Right lobe of liver (tissue), 6 donors: Measurements from ENCODE around the gene SCRN3. TPM values are rescaled to one million over a fixed set of nuclear protein-coding genes. Genes with fewer than 3 reads are reported as not detected.

Experiments used
- ATAC-seq, 4 donors: fragments of 200-7000 bp; cut with Tn5 transposase; one replicate each; pipeline ENCODE4 v1.9.1; 2020; ENCODE audit warnings: mild to moderate bottlenecking in 4 of 4, moderate library complexity in 4 of 4
- DNase-seq, 3 donors: peaks; one replicate each; pipeline ENCODE4 v3.0.0-alpha.2; 2020
- H3K27ac ChIP-seq, 3 donors: fragments of 200-600 bp; one replicate each; pipeline ENCODE4 v1.8.0; 2022
- H3K27me3 ChIP-seq, 2 donors: fragments of 200-600 bp; one replicate each; pipeline ENCODE4 v1.8.0; 2022
- H3K36me3 ChIP-seq, 4 donors: fragments of 200-600 bp; sonication (generic) in 1 of 4; one replicate each; pipeline versions ENCODE4 v1.5.1 to v1.8.0; 2017 to 2022; ENCODE audit warnings: control low read depth in 1 of 4
- H3K4me1 ChIP-seq, 4 donors: fragments of 200-600 bp; sonication (generic) in 1 of 4; one replicate each; pipeline versions ENCODE4 v1.5.1 to v1.8.0; 2017 to 2022; ENCODE audit warnings: control low read depth in 1 of 4
- H3K4me3 ChIP-seq, 3 donors: fragments of 200-600 bp; one replicate each; pipeline ENCODE4 v1.8.0; 2022
- H3K9me3 ChIP-seq, 4 donors: fragments of 200-600 bp; sonication (generic) in 1 of 4; one replicate each; pipeline versions ENCODE4 v1.5.1 to v1.8.0; 2017 to 2022; ENCODE audit warnings: control low read depth in 1 of 4
- CTCF ChIP-seq, 4 donors: fragments of 200-600 bp in 3 of 4; fragments of 450-650 bp in 1 of 4; IDR thresholded peaks; one replicate each; pipeline versions ENCODE4 v1.5.1 to v1.8.0; 2016 to 2022; ENCODE audit warnings: antibody characterized with exemption in 4 of 4, mild to moderate bottlenecking in 2 of 4
- POLR2A ChIP-seq: fragments of 450-650 bp; IDR thresholded peaks from one replicate; pipeline ENCODE4 v1.6.1; 2017; ENCODE audit warnings: antibody characterized with exemption, mild to moderate bottlenecking
- WGBS: methylation state at CpG from one replicate; pipeline ENCODE4 v1.1.6; 2018; ENCODE audit warnings: low coverage, low lambda C conversion rate; ENCODE audit not compliant: insufficient coverage; ENCODE audit errors: missing lambda C conversion rate; 5-methylcytosine and 5-hydroxymethylcytosine counted together
- intact Hi-C, 2 donors: fragments of 100-400 bp; cut with DNase I; formaldehyde crosslinking; loops; one replicate each; pipeline versions ENCODE4 v1.11.2 to v1.14.1; 2022
- total RNA-seq, 6 experiments: library from RNA; depleted of rRNA in 2 of 6; stranded (reverse); fragments of >200 nt in 2 of 6; fragmentation: NEBNext Ultra II Directional in 3 of 6; extraction: Animal tissue kit (Norgen Biotek cat#: 25700) in 3 of 6; gene quantifications; one replicate each; pipeline versions ENCODE4 v1.1.0 to v1.2.4, GENCODE V29; 2016 to 2023
- donor health status: DM: no; HTN: yes; CAD: no.
- donor health status: DM: no; HTN: no; CAD: no.
- donor health status: DM: no; HTN: no; CAD: no.
- donor health status: DM: no; HTN: yes; CAD: no.
- donor health status: DM: no; HTN: yes; CAD: no.

The SCRN3 gene
- total RNA-seq, 6 experiments from 2014 or later = 13.9 to 21.1 (median 15.7) TPM

- H3K4me1 ChIP-seq = no peaks in the 10 kb centered on the region
- no peaks in the 10 kb centered on the region for H3K9me3 ChIP-seq
- H3K4me3 ChIP-seq = no peak overlapping the region
- 80% methylated on average over 5 of the region's 6 CpGs for WGBS
- TF ChIP-seq CTCF (IDR thresholded peaks at IDR 0.05) (no peak), POLR2A (no peak)
- ATAC-seq (no peak), DNase-seq (no peak)
- intact Hi-C loops = no loop called here
- no peak overlapping the region for H3K27ac ChIP-seq
- no peaks in the 10 kb centered on the region for H3K27me3 ChIP-seq
- no peaks in the 10 kb centered on the region for H3K36me3 ChIP-seq
Observed at GRCh38 chr2:174444761-174445160, 49.2 kb downstream of the SCRN3 start.

- 96% methylated on average over 3 of the region's 3 CpGs for WGBS
- TF ChIP-seq CTCF (IDR thresholded peaks at IDR 0.05) (no peak), POLR2A (no peak)
- H3K36me3 ChIP-seq = no peaks in the 10 kb centered on the region
- H3K4me1 ChIP-seq = no peaks in the 10 kb centered on the region
- intact Hi-C loops = no loop called here
- DNase-seq = no peak
- no peaks in the 10 kb centered on the region for H3K27me3 ChIP-seq
- no peak overlapping the region for H3K4me3 ChIP-seq
- no peaks in the 10 kb centered on the region for H3K9me3 ChIP-seq
- no peak for ATAC-seq
- no peak overlapping the region for H3K27ac ChIP-seq
Observed at GRCh38 chr2:174445248-174445647, 49.7 kb downstream of the SCRN3 start.

- H3K9me3 ChIP-seq = no peaks in the 10 kb centered on the region
- DNase-seq (no peak), ATAC-seq (no peak)
- no peaks in the 10 kb centered on the region for H3K4me1 ChIP-seq
- no peak overlapping the region for H3K4me3 ChIP-seq
- H3K36me3 ChIP-seq = no peaks in the 10 kb centered on the region
- 93% methylated on average over 4 of the region's 4 CpGs for WGBS
- intact Hi-C loops = no loop called here
- H3K27me3 ChIP-seq = no peaks in the 10 kb centered on the region
- no peak overlapping the region for H3K27ac ChIP-seq
- TF ChIP-seq POLR2A = no peak
- TF ChIP-seq CTCF (IDR thresholded peaks at IDR 0.05) = no peak
Observed at GRCh38 chr2:174446531-174446930, 51.0 kb downstream of the SCRN3 start.

- ATAC-seq = no peak
- intact Hi-C loops = no loop called here
- no peak for DNase-seq
- peaks cover 0 to 5% (median 0%) of the 10 kb centered on the region in 4 donors for H3K36me3 ChIP-seq
- WGBS = 100% methylated on average over 2 of the region's 2 CpGs
- H3K4me3 ChIP-seq = no peak overlapping the region
- no peak overlapping the region for H3K27ac ChIP-seq
- no peaks in the 10 kb centered on the region for H3K9me3 ChIP-seq
- H3K4me1 ChIP-seq = no peaks in the 10 kb centered on the region
- TF ChIP-seq POLR2A (no peak), CTCF (IDR thresholded peaks at IDR 0.05) (no peak)
- H3K27me3 ChIP-seq = no peaks in the 10 kb centered on the region
Observed at GRCh38 chr2:174449033-174449432, 53.5 kb downstream of the SCRN3 start.
